DND-41 (cell line): ENCODE results near the gene FARP1.

Experiments
- CTCF ChIP-seq: IDR thresholded peaks from 2 replicates; pipeline ENCODE4 v1.5.1; 2012; ENCODE audit warnings: borderline replicate concordance, low read length, moderate library complexity, mild to moderate bottlenecking; ENCODE audit not compliant: poor library complexity, severe bottlenecking; ENCODE audit errors: extremely low read depth
- EZH2 ChIP-seq: IDR thresholded peaks from 3 replicates; pipeline ENCODE4 v1.6.1; 2012; ENCODE audit warnings: borderline replicate concordance, low read depth, mild to moderate bottlenecking, moderate library complexity, low read length, inconsistent platforms; ENCODE audit not compliant: severe bottlenecking

GRCh38 chr13:98473135-98473787 is 330.4 kb downstream of the FARP1 start:
- TF ChIP-seq CTCF, result no peak
- no peak for TF ChIP-seq EZH2
